Ammon's horn (tissue), 1 donor: ENCODE results near the gene C3.
"Not testable (repeated sequence)": the region's sequence is repeated elsewhere in the genome, so short reads cannot be mapped to it uniquely, and the experiment has no call there.

Experiments
- DNase-seq: peaks from one replicate; pipeline ENCODE4 v3.0.0-alpha.2; 2016; ENCODE audit warnings: low spot score

C3 gene

DNA sequence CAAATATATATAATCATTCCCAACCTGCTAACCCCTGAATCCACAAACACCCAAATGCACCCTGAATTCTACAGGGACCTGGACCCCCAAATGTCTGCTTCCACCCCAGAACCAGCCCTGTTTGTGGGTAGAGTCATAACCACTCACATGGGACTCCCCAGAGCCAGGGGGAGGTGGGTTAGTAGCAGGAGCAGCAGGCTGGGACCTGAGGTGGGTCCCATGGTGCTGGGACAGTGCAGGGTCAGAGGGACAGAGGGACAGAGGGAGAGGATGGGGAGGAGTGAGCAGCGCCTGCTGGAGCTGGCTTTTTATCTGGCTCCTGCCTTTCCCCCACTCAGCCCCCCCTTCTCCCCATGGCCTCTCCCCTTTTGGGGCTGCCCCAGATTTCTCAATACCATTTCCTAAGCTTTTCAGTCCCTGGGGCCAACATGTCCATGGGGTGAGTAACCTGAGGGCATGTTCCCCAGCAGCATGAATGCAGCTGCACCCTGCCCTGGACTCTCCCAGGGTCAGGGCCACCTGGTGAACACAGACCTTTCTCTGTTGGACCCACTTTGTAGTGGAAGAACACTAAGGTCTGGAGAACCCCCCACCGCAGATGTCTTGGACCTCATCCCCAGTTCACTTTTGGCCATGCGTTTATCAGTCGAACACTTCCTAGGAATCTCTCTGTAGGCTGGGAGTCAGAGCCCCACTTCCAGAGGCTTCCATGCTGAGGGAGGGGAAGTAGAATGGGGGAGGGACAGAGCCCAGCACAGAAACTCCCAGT, at the start of gene C3:
Gene C3 (minus strand): TSS at position 282 of the 769 bp plus-strand sequence. CDS start 61 bp downstream, at position 221.
- peak; percentile 51 for DNase-seq

GRCh38 chr19:6769006-6769619, 48.7 kb upstream of the C3 start:
- DNase-seq, result no peak

GRCh38 chr19:6768236-6768785, 47.9 kb upstream of the C3 start:
- no peak for DNase-seq

DNA sequence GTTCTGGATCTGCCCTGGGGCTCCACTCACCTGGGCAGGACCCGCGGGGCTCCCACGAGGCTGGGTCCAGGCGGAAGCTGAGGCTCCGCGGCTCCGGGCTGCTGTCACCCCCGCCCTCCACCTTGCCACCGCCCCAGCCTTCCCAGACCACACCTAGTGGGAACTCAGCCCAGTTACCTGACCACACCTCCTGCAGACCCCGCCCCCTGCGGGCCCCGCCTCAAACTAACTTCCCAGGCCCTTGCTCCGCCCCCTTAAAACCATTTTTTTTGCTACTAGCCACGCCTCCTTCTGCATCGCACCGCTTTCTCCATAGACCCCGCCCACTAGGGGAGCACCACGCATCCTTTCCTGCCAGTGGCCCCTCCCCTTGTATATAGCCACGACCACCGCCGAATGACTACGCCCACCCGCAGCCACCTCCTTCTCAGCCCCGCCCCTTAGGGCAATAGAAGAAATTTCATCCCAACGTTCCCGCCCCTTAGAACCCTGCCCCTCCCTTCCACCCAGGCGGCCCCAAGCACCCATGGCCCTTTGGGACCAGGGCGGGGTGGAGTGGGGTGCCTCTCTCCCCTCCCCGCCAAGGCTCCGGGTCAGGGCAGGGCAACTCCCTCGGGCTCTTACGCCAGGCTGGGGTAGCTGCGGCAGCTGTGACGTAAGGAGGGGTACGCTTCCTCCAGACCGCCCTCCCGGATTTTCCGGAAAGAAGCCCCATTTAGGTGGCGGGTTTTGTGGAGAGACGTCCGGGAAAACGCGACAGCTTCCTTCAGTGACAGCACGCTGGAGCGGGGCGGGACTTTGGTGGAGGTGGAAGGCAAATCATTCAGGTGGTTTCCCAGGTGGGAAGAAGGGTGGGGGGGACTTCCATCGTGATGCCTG, 47.1 kb upstream of the C3 start, which contains the start of gene SH2D3A:
Gene SH2D3A (minus strand): TSS at position 79 of the 879 bp plus-strand sequence. CDS start 3,687 bp downstream, outside the sequence.
- peak; percentile 22 for DNase-seq

DNA sequence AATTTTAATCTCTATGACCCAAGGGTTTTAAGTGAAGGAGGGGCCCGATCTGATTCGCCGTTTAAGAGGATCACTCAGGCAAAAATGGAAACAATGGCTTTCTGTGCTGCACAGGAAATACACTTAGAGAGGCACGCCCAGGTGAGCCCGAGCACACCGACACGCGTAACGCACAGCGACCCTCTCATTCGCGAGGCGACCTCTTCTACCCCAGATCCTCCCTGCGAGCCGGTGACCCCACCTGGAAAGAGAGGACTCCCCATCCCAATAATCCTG, 46.6 kb upstream of the C3 start:
- DNase-seq, result no peak

DNA sequence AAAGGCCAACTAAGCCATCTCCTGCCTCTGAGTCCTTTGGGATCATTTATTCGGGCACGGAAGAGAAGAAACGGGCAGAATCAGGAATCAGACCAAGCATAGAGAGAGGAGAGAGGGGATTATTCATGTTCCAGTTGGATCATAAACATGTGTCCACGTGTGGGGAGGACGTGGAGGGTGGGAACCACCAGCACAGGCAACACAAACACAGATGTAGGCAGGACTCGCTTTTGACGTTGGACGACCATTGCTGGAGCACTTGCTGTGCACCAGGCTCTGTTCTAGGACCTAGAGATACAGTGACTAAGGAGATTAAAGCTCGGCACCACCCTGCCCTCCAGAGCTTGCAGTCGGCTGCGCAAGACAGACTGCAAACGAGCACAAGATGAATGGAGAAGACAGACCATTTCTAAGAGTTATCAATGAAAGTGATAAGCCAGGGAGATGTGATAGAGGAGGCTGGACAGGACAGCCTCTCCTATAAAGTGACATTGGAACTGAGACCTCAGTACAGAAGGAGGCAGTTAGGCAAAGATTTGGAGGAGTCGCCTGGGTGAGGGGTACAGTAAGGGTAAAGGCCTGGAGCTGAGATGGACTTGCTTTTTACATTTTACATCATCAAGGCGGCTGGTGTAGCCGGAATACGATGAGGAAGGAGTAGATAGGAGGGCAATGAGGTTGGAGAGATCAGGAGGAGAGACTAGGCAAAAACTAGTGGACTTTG, 46.1 kb upstream of the C3 start:
- DNase-seq, result no peak

DNA sequence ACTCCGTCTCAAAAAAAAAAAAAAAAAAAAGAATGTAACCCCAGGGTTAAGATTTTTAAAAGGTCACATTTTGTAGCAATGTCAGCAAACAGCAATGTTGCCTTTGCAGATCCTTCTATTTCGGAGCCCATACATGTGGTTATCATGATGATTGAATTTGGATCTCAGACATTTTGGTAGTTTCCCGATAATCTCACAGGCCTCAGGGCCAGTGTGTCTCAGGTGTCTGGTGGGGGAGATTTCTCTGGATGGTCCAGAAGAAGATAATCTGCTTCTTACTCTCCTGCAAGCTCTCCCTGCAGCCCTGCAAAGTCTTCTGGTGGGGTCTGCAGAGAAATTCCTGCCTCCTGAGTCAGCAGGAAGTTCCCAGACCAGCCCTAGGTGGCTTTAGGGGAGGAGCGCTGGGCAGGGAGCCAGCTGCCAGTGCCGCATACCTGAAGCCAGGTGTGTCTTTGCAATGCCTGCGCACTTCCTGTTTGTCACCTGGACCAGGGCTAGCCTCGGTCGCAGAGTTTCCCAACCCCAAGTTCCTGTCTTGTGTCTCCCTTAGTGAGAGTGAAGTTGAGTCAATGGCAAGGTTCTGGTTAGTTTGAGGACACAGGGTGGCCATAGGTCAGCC, 45.4 kb upstream of the C3 start:
- DNase-seq, result no peak

DNA sequence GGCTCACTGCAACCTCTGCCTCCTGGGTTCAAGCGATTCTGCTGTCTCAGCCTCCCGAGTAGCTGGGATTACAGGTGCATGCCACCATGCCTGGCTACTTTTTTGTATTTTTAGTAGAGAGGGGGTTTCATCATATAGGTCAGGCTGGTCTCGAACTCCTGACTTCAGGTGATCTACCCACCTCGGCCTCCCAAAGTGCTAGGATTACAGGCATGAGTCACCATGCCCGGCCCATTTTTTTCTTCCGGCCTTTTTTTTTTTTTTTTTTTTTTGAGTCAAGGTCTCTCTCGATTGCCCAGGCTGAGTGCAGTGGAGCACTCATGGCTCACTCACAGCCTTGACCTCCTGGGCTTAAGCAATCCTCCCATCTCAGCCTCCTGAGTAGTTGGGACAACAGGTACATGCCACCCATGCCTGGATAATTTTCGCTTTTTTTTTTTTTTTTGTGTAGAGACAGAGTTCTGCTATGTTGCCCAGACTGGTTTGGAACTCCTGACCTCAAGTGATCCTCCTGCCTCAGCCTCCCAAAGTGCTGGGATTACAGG, 41.9 kb upstream of the C3 start:
- DNase-seq, result not testable (repeated sequence)

GRCh38 chr19:6761053-6761676, 40.7 kb upstream of the C3 start:
- DNase-seq, result no peak

GRCh38 chr19:6760606-6761005, 40.2 kb upstream of the C3 start:
- DNase-seq, result no peak

DNA sequence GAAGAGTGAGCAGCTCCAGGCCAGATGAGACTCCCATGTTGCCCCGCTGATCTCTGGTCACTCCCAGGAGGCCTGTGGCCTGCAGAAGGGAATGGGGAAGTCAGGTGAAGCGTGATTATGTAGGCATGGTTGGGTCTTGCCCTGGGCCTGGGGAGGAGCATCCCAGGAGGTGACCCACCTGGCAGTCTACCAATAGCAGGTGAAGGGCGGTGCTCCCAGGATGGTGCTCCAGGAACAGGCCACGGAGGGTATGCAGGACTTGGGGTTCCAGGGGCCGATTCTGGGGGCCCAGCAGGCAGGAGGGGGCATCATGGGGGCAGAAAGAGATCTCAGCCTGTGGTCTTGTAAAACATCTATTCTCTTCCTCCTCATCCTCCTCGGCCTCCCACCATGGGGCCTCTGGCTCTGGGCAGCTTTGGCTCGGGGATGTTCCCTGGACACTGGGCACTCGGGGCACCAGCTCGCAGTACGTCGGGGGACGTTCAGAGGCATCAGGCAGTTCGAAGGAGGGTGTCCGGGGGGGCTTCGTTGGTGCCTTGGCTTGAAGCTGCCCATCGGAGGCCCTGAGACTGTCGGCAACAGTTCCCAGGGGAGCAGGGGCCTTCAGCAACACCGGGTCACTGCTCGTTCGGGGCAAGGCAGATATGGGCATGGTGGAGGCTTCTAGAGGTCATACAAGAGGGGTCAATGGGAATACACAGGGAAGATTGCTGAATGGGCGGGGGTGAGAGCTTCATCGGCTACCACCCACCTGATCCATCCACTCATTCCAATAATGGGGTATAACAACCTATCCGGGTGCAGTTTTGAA, 34.4 kb upstream of the C3 start:
- DNase-seq, result no peak

DNA sequence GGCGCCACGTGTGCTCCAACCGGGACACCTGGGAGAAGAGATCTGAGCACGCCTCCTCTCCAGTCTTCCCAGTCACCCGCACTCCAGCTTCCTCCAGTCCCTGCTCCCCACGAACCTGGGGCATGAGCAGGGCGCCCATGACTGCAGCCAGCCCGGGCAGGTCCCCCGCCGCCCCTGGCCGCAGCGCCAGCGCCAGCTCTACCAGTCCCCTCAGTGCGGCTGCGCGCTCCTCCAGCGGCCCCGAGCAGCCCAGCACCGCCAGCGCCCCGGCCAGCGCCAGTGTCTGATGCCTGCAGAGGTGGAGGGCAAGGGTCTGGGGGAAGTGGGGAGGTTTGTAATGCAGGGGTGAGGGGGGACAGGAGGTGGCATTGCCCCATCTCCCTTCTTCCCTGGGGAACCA, 33.7 kb upstream of the C3 start:
- DNase-seq, result no peak

- peak; percentile 27 for DNase-seq
Measured at GRCh38 chr19:6753178-6754031, 33.0 kb upstream of the C3 start.

DNA sequence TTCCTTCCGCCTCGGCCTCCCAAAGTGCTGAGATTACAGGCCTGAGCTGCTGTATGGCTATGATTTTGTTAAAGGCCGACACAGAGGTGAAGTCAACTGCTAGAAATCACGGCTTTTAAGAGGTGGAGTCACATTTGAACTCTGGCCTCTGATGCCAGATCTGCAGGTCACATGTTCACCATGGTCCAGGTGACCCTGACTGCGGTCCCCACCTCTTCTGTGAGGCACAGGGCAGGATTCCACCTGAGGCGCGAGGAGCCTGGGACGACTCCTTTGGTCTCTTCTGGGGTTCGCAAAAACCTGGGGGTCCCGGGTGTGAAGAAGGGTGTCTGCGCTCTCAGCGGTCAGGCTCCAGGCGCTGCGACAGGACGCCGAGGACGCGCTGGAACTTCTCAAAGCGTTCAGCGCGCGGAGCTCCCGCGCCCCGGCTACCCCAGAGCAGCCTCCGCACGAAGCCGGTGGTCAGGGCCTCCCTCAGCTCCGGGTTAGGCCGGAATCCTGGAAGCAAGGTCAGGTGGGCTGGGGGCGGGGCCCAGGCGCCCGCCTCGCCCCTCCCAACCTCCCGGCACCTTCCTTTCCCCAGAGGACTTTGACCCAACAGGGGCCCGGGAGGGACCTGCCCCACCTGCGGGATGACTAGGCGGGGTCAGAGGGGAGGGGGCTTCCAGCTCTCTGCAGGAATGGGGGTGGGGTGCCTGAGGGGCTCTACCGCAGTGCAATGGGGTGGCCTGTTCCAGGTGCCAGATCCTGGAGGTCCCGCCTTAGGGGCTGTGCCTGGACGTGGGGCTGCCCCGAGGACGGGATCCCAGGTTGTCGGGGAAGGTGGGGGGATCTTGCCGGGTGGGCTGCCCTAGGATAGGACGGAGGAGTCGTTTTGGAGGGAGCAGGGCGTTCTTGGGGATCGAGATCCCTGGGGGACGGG, 32.1 kb upstream of the C3 start:
- DNase-seq, result no peak

DNA sequence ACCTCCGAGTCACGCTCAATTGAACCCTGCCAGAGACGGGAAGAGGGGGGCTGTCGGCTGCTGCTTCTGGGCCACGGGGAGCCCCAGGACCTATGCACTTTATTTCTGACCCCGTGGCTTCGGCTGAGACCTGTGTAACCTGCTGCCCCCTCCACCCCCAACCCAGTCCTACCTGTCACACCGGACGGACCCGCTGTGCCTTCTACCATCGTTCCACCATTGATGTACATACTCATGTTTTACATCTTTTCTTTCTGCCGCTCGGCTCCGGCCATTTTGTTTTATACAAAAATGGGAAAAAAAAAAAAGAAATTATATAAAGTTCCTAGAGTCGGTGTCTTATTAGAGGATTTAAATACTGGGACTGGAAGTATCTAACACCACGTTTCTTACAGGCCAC, 30.7 kb upstream of the C3 start:
- no peak for DNase-seq

DNA sequence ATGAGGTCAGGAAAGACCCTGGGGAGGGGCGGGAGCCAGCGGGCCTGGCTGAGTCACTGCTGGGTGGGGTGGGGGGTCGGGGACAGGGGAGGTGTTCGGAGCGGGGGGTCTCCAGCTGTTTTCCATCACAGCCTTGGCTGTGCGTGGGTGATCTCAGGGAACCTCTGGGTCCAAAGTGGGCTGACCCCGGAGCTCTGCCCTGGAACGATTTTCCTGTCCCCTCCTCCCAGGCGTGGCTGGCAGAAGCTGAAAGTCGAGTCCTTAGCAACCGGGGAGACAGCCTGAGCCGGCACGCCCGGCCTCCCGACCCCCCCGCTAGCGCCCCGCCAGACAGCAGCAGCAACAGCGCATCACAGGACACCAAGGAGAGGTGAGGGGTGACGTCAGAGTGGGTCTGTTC, 29.6 kb upstream of the C3 start:
- no peak for DNase-seq

DNA sequence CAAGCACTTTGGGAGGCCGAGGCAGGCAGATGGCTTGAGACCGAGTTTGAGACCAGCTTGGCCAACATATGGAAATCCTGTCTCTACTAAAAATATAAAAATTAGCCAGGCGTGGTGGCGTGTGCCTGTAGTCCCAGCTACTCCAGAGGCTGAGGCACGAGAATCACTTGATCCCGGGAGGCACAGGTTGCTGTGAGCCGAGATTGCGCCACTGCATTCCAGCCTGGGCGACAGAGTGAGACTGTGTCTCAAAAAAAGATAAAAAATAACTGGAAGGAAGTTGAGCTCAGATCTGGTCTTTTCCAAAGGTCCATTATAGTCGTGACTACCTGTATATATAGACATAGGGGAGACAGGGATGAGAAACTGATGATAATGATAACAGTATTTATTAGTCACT, 28.1 kb upstream of the C3 start:
- not testable (repeated sequence) for DNase-seq

DNA sequence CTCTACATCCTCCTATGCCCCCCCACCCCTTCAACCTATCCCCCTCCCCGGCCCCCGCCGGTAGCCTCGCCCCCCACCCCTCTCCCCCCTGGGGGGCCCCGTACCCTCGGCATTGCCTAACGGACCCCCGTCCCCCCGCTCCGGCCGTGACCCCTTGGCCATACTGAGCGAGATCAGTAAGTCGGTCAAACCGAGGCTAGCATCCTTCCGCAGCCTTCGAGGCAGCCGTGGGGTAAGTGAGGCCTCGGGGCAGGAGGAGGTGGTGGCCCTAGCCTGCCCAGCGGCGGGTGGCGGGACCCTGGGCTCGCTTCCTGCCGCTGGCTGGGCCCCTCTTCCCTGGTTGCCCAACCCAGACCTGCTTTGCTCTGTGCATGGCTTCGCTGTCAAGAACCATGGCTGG, 25.5 kb upstream of the C3 start:
- DNase-seq, result no peak
